Medulla oblongata (tissue), 1 donor: ENCODE measurements around the gene RUNDC3A.

Source experiments
- DNase-seq: peaks from one replicate; pipeline ENCODE4 v3.0.0-alpha.2; 2015; ENCODE audit errors: extremely low spot score

RUNDC3A gene

GRCh38 chr17:44283344-44284023, 24.9 kb upstream of the RUNDC3A start:
- DNase-seq: no peak

GRCh38 chr17:44284024-44284400, 24.4 kb upstream of the RUNDC3A start:
- DNase-seq: no peak

GRCh38 chr17:44287651-44288050, 20.8 kb upstream of the RUNDC3A start:
- no peak for DNase-seq

- DNase-seq: no peak
These were observed 14.7 kb upstream of the RUNDC3A start for GRCh38 chr17:44293509-44294226.

GRCh38 chr17:44297975-44298374, 10.4 kb upstream of the RUNDC3A start:
- DNase-seq: no peak

- no peak for DNase-seq
These were observed 3.8 kb upstream of the RUNDC3A start for GRCh38 chr17:44304651-44305050.

- DNase-seq: peak; percentile 90
These were observed 814 bp upstream of the RUNDC3A start for GRCh38 chr17:44307387-44308186.

GRCh38 chr17:44308865-44309264, 464 bp downstream of the RUNDC3A start:
- peak; percentile 60 for DNase-seq

- no peak for DNase-seq
These were observed 1.1 kb downstream of the RUNDC3A start for GRCh38 chr17:44309472-44309871.

- DNase-seq: no peak
These were observed 1.8 kb downstream of the RUNDC3A start for GRCh38 chr17:44310188-44310587.

- no peak for DNase-seq
These were observed 2.4 kb downstream of the RUNDC3A start for GRCh38 chr17:44310609-44311376.

GRCh38 chr17:44311562-44312181, 3.3 kb downstream of the RUNDC3A start:
- DNase-seq: no peak

GRCh38 chr17:44312396-44313104, 4.1 kb downstream of the RUNDC3A start:
- no peak for DNase-seq

GRCh38 chr17:44314031-44314430, 5.6 kb downstream of the RUNDC3A start:
- peak; percentile 24 for DNase-seq

- DNase-seq: no peak
These were observed 6.1 kb downstream of the RUNDC3A start for GRCh38 chr17:44314524-44314868.

- no peak for DNase-seq
These were observed 6.7 kb downstream of the RUNDC3A start for GRCh38 chr17:44314869-44315661.

- no peak for DNase-seq
These were observed 7.6 kb downstream of the RUNDC3A start for GRCh38 chr17:44315760-44316731.

- no peak for DNase-seq
These were observed 9.1 kb downstream of the RUNDC3A start for GRCh38 chr17:44317545-44317944.
